DMS53 treated with DMSO at 0.1 percent for 48 hours (cell line): ENCODE data around the gene LRRC8C.
"Not testable (repeated sequence)": the region's sequence is repeated elsewhere in the genome, so short reads cannot be mapped to it uniquely, and the experiment has no call there.

ENCODE experiments used
- DNase-seq: peaks from one replicate; lab custom pipeline; 2025; ENCODE audit not compliant: unreplicated experiment; lab: John Stamatoyannopoulos, UW

The LRRC8C gene

GRCh38 chr1:89702520-89703045 is 69.7 kb downstream of the LRRC8C start:
- DNase-seq, result no peak

GRCh38 chr1:89703469-89703868 is 70.5 kb downstream of the LRRC8C start:
- no peak for DNase-seq

- DNase-seq, result no peak
Measured at GRCh38 chr1:89704014-89704413, 71.1 kb downstream of the LRRC8C start.

- not testable (repeated sequence) for DNase-seq
Measured at GRCh38 chr1:89704885-89705284, 72.0 kb downstream of the LRRC8C start.

- DNase-seq, result no peak
Measured at GRCh38 chr1:89705901-89706699, 73.2 kb downstream of the LRRC8C start.

GRCh38 chr1:89706700-89707012 is 73.7 kb downstream of the LRRC8C start:
- no peak for DNase-seq

GRCh38 chr1:89708751-89709375 is 75.9 kb downstream of the LRRC8C start:
- no peak for DNase-seq

GRCh38 chr1:89710498-89711139 is 77.7 kb downstream of the LRRC8C start:
- DNase-seq, result no peak

- DNase-seq, result no peak
Measured at GRCh38 chr1:89711140-89711778, 78.3 kb downstream of the LRRC8C start.

- DNase-seq, result no peak
Measured at GRCh38 chr1:89712420-89712819, 79.5 kb downstream of the LRRC8C start.

GRCh38 chr1:89715677-89716076 is 82.8 kb downstream of the LRRC8C start:
- no peak for DNase-seq

- no peak for DNase-seq
Measured at GRCh38 chr1:89719502-89720306, 86.8 kb downstream of the LRRC8C start.

- DNase-seq, result no peak
Measured at GRCh38 chr1:89720839-89721238, 87.9 kb downstream of the LRRC8C start.

GRCh38 chr1:89721351-89721750 is 88.4 kb downstream of the LRRC8C start:
- no peak for DNase-seq

GRCh38 chr1:89723144-89723543 is 90.2 kb downstream of the LRRC8C start:
- no peak for DNase-seq

- DNase-seq, result no peak
Measured at GRCh38 chr1:89723863-89724262, 90.9 kb downstream of the LRRC8C start.

GRCh38 chr1:89724369-89725010 is 91.6 kb downstream of the LRRC8C start:
- DNase-seq, result no peak

GRCh38 chr1:89725011-89725370 is 92.1 kb downstream of the LRRC8C start:
- DNase-seq, result no peak

- DNase-seq, result no peak
Measured at GRCh38 chr1:89725631-89726030, 92.7 kb downstream of the LRRC8C start.
